HS-27A (cell line): ENCODE results near the gene OXLD1.
"Not testable (repeated sequence)": the region's sequence is repeated elsewhere in the genome, so short reads cannot be mapped to it uniquely, and the experiment has no call there.

Experiments used
- DNase-seq: peaks from one replicate; pipeline ENCODE4 v3.0.0-alpha.2; 2012; ENCODE audit warnings: low read depth, missing footprints

The OXLD1 gene

GRCh38 chr17:81650951-81651350 is 15.5 kb downstream of the OXLD1 start:
- no peak for DNase-seq

GRCh38 chr17:81648707-81649085 is 17.7 kb downstream of the OXLD1 start:
- DNase-seq = no peak

GRCh38 chr17:81648013-81648706 is 18.2 kb downstream of the OXLD1 start:
- no peak for DNase-seq

GRCh38 chr17:81647640-81648012 is 18.8 kb downstream of the OXLD1 start:
- DNase-seq = no peak

GRCh38 chr17:81646869-81647600 is 19.4 kb downstream of the OXLD1 start:
- DNase-seq = no peak

- DNase-seq = no peak
Observed at GRCh38 chr17:81644976-81645952, 21.1 kb downstream of the OXLD1 start.

GRCh38 chr17:81644496-81644895 is 21.9 kb downstream of the OXLD1 start:
- no peak for DNase-seq

- peak; percentile 45 for DNase-seq
Observed at GRCh38 chr17:81641825-81642489, 24.4 kb downstream of the OXLD1 start.

- no peak for DNase-seq
Observed at GRCh38 chr17:81640011-81640410, 26.4 kb downstream of the OXLD1 start.

- no peak for DNase-seq
Observed at GRCh38 chr17:81638683-81639082, 27.7 kb downstream of the OXLD1 start.

- no peak for DNase-seq
Observed at GRCh38 chr17:81636505-81637288, 29.7 kb downstream of the OXLD1 start, which contains the start of the genes NPLOC4 and TSPAN10. Gene NPLOC4, minus strand, starts transcription at chr17:81637112. Its CDS starts 182 bp downstream, at chr17:81636930. Gene TSPAN10, plus strand, starts transcription at chr17:81637196. Its CDS starts 5,217 bp downstream, at chr17:81642413.

- no peak for DNase-seq
Observed at GRCh38 chr17:81635973-81636504, 30.4 kb downstream of the OXLD1 start.

GRCh38 chr17:81635431-81635830 is 31.0 kb downstream of the OXLD1 start:
- no peak for DNase-seq

- DNase-seq = no peak
Observed at GRCh38 chr17:81631482-81631881, 34.9 kb downstream of the OXLD1 start.

- no peak for DNase-seq
Observed at GRCh38 chr17:81630274-81630673, 36.1 kb downstream of the OXLD1 start.

- no peak for DNase-seq
Observed at GRCh38 chr17:81621494-81622130, 44.8 kb downstream of the OXLD1 start.

- DNase-seq = not testable (repeated sequence)
Observed at GRCh38 chr17:81618307-81618706, 48.1 kb downstream of the OXLD1 start.

GRCh38 chr17:81616877-81617276 is 49.5 kb downstream of the OXLD1 start:
- no peak for DNase-seq

- no peak for DNase-seq
Observed at GRCh38 chr17:81615401-81615930, 50.9 kb downstream of the OXLD1 start.
